OCI-LY7 (cell line): ENCODE results near the gene SEPTIN12. TPM values are rescaled to one million over a fixed set of nuclear protein-coding genes. Genes with fewer than 3 reads are reported as not detected.
A peak's percentile ranks its signal among the peaks of the same experiment; 100 is the strongest.

Experiments used
- BruUV-seq: library from RNA; stranded (reverse); fragments of 400-500 nt; replicated peaks from 2 replicates; lab custom pipeline; 2021; lab: Mats Ljungman, UMichigan
- CTCF ChIA-PET: fragments of 300-600 bp; sonication (Branson Sonifier 250); formaldehyde crosslinking; loops from one replicate; lab custom pipeline; 2022; ENCODE audit warnings: antibody characterized with exemption; ENCODE audit not compliant: unreplicated experiment; lab: Charles Lee
- POLR2A ChIA-PET: fragments of 300-600 bp; sonication (Branson Sonifier 250); formaldehyde crosslinking; loops from one replicate; lab custom pipeline; 2022; ENCODE audit warnings: antibody characterized with exemption; lab: Charles Lee
- DNase-seq: peaks from one replicate; pipeline ENCODE4 v3.0.0-alpha.2; 2015; ENCODE audit warnings: low spot score
- H2AFZ ChIP-seq: fragments of 200-600 bp; sonication (generic), shearing (Covaris generic); 2 replicates; pipeline ENCODE4 v1.6.1; 2014; ENCODE audit warnings: mild to moderate bottlenecking, antibody characterized with exemption, low read length, moderate library complexity
- H3K27ac ChIP-seq: fragments of 200-600 bp; sonication (generic); 2 replicates; pipeline ENCODE4 v1.5.1; 2014; ENCODE audit warnings: mixed run types, low read depth, mild to moderate bottlenecking, moderate library complexity, low read length, inconsistent platforms; ENCODE audit not compliant: poor library complexity, severe bottlenecking
- H3K36me3 ChIP-seq: fragments of 200-600 bp; sonication (generic); 2 replicates; pipeline ENCODE4 v1.6.1; 2014; ENCODE audit warnings: mild to moderate bottlenecking, antibody characterized with exemption, low read length, moderate library complexity, mixed read lengths; ENCODE audit not compliant: insufficient read depth
- H3K4me1 ChIP-seq: fragments of 200-600 bp; sonication (generic); 2 replicates; pipeline ENCODE4 v1.5.1; 2014; ENCODE audit warnings: mild to moderate bottlenecking, low read length; ENCODE audit not compliant: insufficient read depth, poor library complexity, severe bottlenecking
- H3K4me2 ChIP-seq: fragments of 200-600 bp; sonication (generic); 2 replicates; pipeline ENCODE4 v1.6.1; 2014; ENCODE audit warnings: mild to moderate bottlenecking, low read length
- H3K4me3 ChIP-seq: fragments of 200-600 bp; sonication (generic); 2 replicates; pipeline ENCODE4 v1.5.1; 2014; ENCODE audit warnings: mild to moderate bottlenecking, low read depth, low read length; ENCODE audit not compliant: poor library complexity, severe bottlenecking
- H3K79me2 ChIP-seq: fragments of 200-600 bp; sonication (generic); 2 replicates; pipeline ENCODE4 v1.6.1; 2016; ENCODE audit warnings: low read depth, mild to moderate bottlenecking, low read length, moderate library complexity, mixed read lengths; ENCODE audit not compliant: insufficient read depth
- H3K9me2 ChIP-seq: fragments of 200-600 bp; sonication (generic); 2 replicates; pipeline ENCODE4 v1.6.1; 2016; ENCODE audit warnings: mild to moderate bottlenecking, low read length, mixed read lengths; ENCODE audit not compliant: insufficient read depth
- H3K9me3 ChIP-seq: fragments of 200-600 bp; sonication (generic); 2 replicates; pipeline ENCODE4 v1.6.1; 2014; ENCODE audit warnings: mild to moderate bottlenecking, mixed run types, low read length, mixed read lengths
- H4K20me1 ChIP-seq: fragments of 200-600 bp; sonication (generic); 2 replicates; pipeline ENCODE4 v1.6.1; 2014; ENCODE audit warnings: mild to moderate bottlenecking, antibody characterized with exemption, low read length, moderate library complexity, mixed read lengths; ENCODE audit not compliant: insufficient read depth
- CTCF ChIP-seq: fragments of 200-600 bp; sonication (generic); conservative IDR thresholded peaks from 2 replicates; pipeline ENCODE4 v1.5.1; 2014; ENCODE audit warnings: mild to moderate bottlenecking, antibody characterized with exemption, low read length, moderate library complexity, mixed read lengths
- EZH2phosphoT487 ChIP-seq: fragments of 200-600 bp; sonication (generic); IDR thresholded peaks from 2 replicates; pipeline ENCODE4 v1.6.1; 2018; ENCODE audit warnings: low read depth, borderline replicate concordance, mild to moderate bottlenecking, mixed run types, antibody characterized with exemption, low read length, moderate library complexity, mixed read lengths
- intact Hi-C: fragments of 100-400 bp; cut with micrococcal nuclease; formaldehyde crosslinking; loops from one replicate; pipeline ENCODE4 v1.10.0; 2022; ENCODE audit not compliant: unreplicated experiment
- total RNA-seq, 2 experiments: library from RNA; depleted of rRNA in 1 of 2; stranded (reverse); fragments of >200 nt in 1 of 2; shearing (Covaris generic) in 1 of 2; gene quantifications; 2 replicates each; pipeline ENCODE4 v1.2.3, GENCODE V29; 2014 to 2022

Gene SEPTIN12
- total RNA-seq, 2 experiments from 2014 or later: not detected

- no TSS peak for BruUV-seq
- Histone ChIP-seq H3K36me3 (no peaks in the 10 kb centered on the region), H3K27ac (no peak overlapping the region), H4K20me1 (no peaks in the 10 kb centered on the region), H3K4me2 (no peak overlapping the region), H3K4me3 (no peak overlapping the region), H3K9me2 (no peaks in the 10 kb centered on the region), H3K4me1 (peaks cover 15% of the 10 kb centered on the region), H2AFZ (no peak overlapping the region), H3K79me2 (peaks cover 13% of the 10 kb centered on the region; the same call in 1 of the 2 replicates), H3K9me3 (no peaks in the 10 kb centered on the region)
- TF ChIP-seq CTCF (no peak), EZH2phosphoT487 (no peak)
- ChIA-PET POLR2A (interaction anchor here (0.5 to 0.9 kb wide), 2 partner anchors 35 to 777 kb away, joined by 3 to 6 read pairs; no protein-coding TSS in a partner anchor), CTCF (no interaction called here)
- no peak for DNase-seq
- intact Hi-C loops: no loop called here
Measured at GRCh38 chr16:4737545-4737944, 50.6 kb downstream of the SEPTIN12 start.

- H3K4me3 ChIP-seq: no peak overlapping the region
- no peak overlapping the region for H3K27ac ChIP-seq
- H2AFZ ChIP-seq: no peak overlapping the region
- H3K9me3 ChIP-seq: no peaks in the 10 kb centered on the region
- no peak overlapping the region for H3K4me2 ChIP-seq
- BruUV-seq: no TSS peak
- no peaks in the 10 kb centered on the region for H4K20me1 ChIP-seq
- no peaks in the 10 kb centered on the region for H3K9me2 ChIP-seq
- ChIA-PET CTCF (no interaction called here), POLR2A (interaction anchor here (3.6 kb wide), 1 partner anchor 32 kb away, joined by 23 read pairs; the partner anchor contains the start of gene ZNF500)
- TF ChIP-seq CTCF (no peak), EZH2phosphoT487 (no peak)
- H3K79me2 ChIP-seq: peaks cover 13% of the 10 kb centered on the region; the same call in 1 of the 2 replicates
- H3K4me1 ChIP-seq: peaks cover 15% of the 10 kb centered on the region
- no peaks in the 10 kb centered on the region for H3K36me3 ChIP-seq
- intact Hi-C loops: no loop called here
- no peak for DNase-seq
Measured at GRCh38 chr16:4736546-4736945, 51.6 kb downstream of the SEPTIN12 start.

- Histone ChIP-seq H3K9me3 (no peaks in the 10 kb centered on the region), H3K4me3 (peak overlapping the region; percentile 89), H4K20me1 (no peaks in the 10 kb centered on the region), H3K27ac (peak overlapping the region; percentile 64), H3K4me1 (peaks cover 15% of the 10 kb centered on the region), H3K36me3 (peaks cover 5% of the 10 kb centered on the region; the same call in 1 of the 2 replicates), H3K9me2 (no peaks in the 10 kb centered on the region), H2AFZ (peak overlapping the region; percentile 87), H3K4me2 (peak overlapping the region; percentile 94), H3K79me2 (peaks cover 13% of the 10 kb centered on the region; the same call in 1 of the 2 replicates)
- POLR2A ChIA-PET: interaction anchor here (0.6 to 3.6 kb wide), 7 partner anchors 12 to 966 kb away, joined by 3 to 23 read pairs (median 4); partner anchors contain the start of gene ZNF500
- no TSS peak for BruUV-seq
- TF ChIP-seq EZH2phosphoT487 (no peak), CTCF (no peak)
- intact Hi-C loops: loop anchor here (2.0 kb wide), 3 partner anchors 42 to 112 kb away; partner anchors contain the start of genes GLYR1, NUDT16L1, ROGDI and UBN1
- CTCF ChIA-PET: interaction anchor here (0.6 to 1.3 kb wide), 6 partner anchors 11 to 237 kb away, joined by 3 read pairs; partner anchors contain the start of gene SEPTIN12
- peak; percentile 93 for DNase-seq
Measured at GRCh38 chr16:4734730-4735535, 53.2 kb downstream of the SEPTIN12 start.
